ENCODE results near the gene LCA5L. TPM values are rescaled to one million over a fixed set of nuclear protein-coding genes. Genes with fewer than 3 reads are reported as not detected.

LCA5L gene
- total RNA-seq (0.84 TPM), polyA plus RNA-seq (ENCODE audit: insufficient read depth in 1 of 8, insufficient read length in 8 of 8, low replicate concordance in 1 of 8) (1 to 10 TPM in 4 of 8 donors, under 1 TPM in 4; 0.36 to 2.6 (median 0.98) TPM)
- long read RNA-seq, donor 1 = 0 reads
- long read RNA-seq, donor 2 = 0 reads
- long read RNA-seq, donor 3 = 0 reads
- long read RNA-seq, donor 4 = 0 reads
- long read RNA-seq, donor 5, partial matches to known transcripts = 665 of 678 reads
- long read RNA-seq, donor 5, other reads (novel, unspliced or antisense) = 13 of 678 reads
- long read RNA-seq, donor 6 = 0 reads
- long read RNA-seq, donor 7 = 0 reads
- long read RNA-seq, donor 8, partial matches to known transcripts = 311 of 324 reads
- long read RNA-seq, donor 8, other reads (novel, unspliced or antisense) = 13 of 324 reads
- long read RNA-seq, donor 9 = 0 reads
- long read RNA-seq, donor 10 = 0 reads
- long read RNA-seq, donor 11, partial matches to known transcripts = 302 of 346 reads
- long read RNA-seq, donor 11, other reads (novel, unspliced or antisense) = 44 of 346 reads

DNA sequence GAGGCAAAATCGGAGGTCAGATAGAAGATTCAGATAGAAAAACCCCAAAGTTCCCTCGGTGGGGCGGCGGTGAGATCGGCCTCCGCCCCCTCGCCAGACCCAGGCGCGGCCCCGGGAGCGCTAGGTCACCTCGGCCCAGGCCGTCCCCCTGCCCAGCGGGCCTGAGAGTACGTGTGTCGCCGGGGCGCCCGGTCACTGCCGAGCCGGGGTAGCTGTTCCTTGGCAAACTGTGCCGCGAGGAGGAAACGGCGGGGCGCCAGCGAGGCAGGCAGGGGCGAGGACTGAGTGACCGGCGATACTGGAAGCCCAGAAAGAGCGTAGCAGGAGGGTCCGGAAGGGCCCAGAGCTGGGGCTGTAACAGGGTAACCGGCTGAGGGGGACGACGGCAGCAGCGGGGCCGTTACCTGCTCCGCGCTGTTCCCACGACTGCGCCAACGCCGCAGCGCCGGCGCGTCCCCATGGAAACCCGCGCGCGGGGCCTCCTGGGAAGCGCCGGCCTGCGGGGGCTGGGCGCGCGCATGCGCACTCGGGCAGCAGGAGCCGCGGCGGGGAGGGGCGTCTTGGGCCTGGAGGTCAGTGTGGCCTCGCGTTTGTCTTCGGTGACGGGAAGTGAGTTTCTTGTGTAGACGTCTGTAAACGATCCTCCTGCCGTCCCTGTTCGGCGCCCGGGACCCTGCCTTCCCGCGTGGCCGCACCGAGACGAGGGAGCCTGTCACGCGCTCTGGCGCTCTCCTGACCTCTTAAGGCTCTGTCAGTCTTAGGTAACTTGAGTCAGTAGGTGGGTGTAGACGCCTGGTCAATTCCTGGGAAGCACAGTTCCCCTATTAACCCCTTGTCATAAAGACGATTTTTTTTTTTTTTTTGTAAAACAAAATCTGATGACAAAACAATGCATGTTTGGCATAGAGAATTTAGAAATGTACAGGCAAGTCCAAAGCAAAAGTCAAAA, at the start of gene LCA5L:
LCA5L (minus strand) TSS at position 458 of the 949 bp plus-strand sequence. CDS start 17,285 bp downstream, outside the sequence.
- Histone ChIP-seq H3K27ac (ENCODE audit: low read length) (peak within 1 kb of the TSS; percentile 89), H3K4me1 (ENCODE audit: control insufficient read depth, insufficient read depth, low read length) (peaks cover 14% of the 10 kb centered on the region), H3K36me3 (ENCODE audit: control insufficient read depth, insufficient read depth, low read length) (no peaks in the 10 kb centered on the region), H3K27me3 (ENCODE audit: control insufficient read depth, insufficient read depth, low read length) (no peaks in the 10 kb centered on the region), H3K9me3 (replicated peaks; ENCODE audit: control insufficient read depth, low read depth, low read length) (peaks cover 3% of the 10 kb centered on the region), H3K4me3 (ENCODE audit: low read length) (peak within 1 kb of the TSS; percentile 86)
- DNase-seq = peak; percentile 95
- WGBS (ENCODE audit: insufficient coverage) = under 1% methylated on average over 76 of the region's 83 CpGs

GRCh38 chr21:39489380-39489924, 43.9 kb upstream of the LCA5L start:
- H3K36me3 ChIP-seq (ENCODE audit: control insufficient read depth, insufficient read depth, low read length) = no peaks in the 10 kb centered on the region
- no peak for DNase-seq
- no peak overlapping the region for H3K4me3 ChIP-seq (ENCODE audit: low read length)
- no peaks in the 10 kb centered on the region for H3K9me3 ChIP-seq (replicated peaks; ENCODE audit: control insufficient read depth, low read depth, low read length)
- WGBS (ENCODE audit: insufficient coverage) = 64% methylated on average over 1 of the region's 1 CpG
- no peak overlapping the region for H3K27ac ChIP-seq (ENCODE audit: low read length)
- H3K4me1 ChIP-seq (ENCODE audit: control insufficient read depth, insufficient read depth, low read length) = no peaks in the 10 kb centered on the region
- no peaks in the 10 kb centered on the region for H3K27me3 ChIP-seq (ENCODE audit: control insufficient read depth, insufficient read depth, low read length)

DNA sequence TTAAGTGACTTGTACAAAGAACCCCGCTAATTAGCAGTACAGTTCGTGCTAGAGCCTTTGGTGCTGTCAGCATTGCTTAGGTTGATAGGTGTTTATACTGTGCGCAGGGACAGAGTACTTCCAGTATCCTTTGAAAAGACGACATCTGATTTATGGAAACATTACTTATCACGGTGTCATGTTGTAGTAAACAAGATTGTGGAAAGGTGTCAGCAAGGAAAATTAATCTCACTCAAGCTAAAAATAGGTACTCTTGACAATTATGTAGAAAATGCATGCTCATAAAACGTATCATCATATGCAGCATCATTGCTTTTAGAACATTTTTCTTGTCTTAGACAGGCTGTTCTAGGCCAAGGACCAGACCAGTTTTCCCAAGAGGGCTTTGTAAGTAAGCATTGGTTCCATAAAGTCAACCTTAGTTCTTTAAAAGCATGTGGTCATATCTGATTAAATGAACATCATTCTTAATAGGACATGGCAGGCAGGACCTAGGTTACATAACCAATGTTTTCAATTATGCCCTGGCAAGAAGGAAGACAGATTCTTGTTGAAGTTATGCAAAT, 39.2 kb upstream of the LCA5L start:
- H3K36me3 ChIP-seq (ENCODE audit: control insufficient read depth, insufficient read depth, low read length) = no peaks in the 10 kb centered on the region
- H3K9me3 ChIP-seq (replicated peaks; ENCODE audit: control insufficient read depth, low read depth, low read length) = no peaks in the 10 kb centered on the region
- peaks cover 2% of the 10 kb centered on the region for H3K27me3 ChIP-seq (ENCODE audit: control insufficient read depth, insufficient read depth, low read length)
- no peak overlapping the region for H3K27ac ChIP-seq (ENCODE audit: low read length)
- H3K4me3 ChIP-seq (ENCODE audit: low read length) = no peak overlapping the region
- peak; percentile 59 for DNase-seq
- WGBS (ENCODE audit: insufficient coverage) = 75% methylated on average over 2 of the region's 6 CpGs
- no peaks in the 10 kb centered on the region for H3K4me1 ChIP-seq (ENCODE audit: control insufficient read depth, insufficient read depth, low read length)

DNA sequence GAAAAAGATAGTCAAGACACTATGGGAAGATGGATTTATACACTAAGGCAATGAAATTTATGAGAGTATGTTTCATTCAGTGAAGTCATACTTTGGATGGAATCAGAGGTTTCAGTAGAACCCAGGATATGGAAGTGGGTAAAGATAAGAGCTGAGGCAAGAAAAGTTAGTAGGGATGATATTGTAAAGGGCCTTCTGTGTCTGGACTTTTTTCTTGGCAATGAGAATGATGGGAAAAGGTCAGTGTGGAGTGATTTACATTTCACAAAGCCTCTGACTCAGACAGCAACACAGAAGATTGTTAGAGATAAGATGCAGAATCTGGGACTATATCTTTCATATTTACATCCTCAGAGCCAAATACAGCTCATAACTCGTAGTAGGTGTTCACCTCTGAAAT, 38.3 kb upstream of the LCA5L start:
- Histone ChIP-seq H3K27me3 (ENCODE audit: control insufficient read depth, insufficient read depth, low read length) (peaks cover 2% of the 10 kb centered on the region), H3K27ac (ENCODE audit: low read length) (no peak overlapping the region), H3K36me3 (ENCODE audit: control insufficient read depth, insufficient read depth, low read length) (no peaks in the 10 kb centered on the region), H3K4me3 (ENCODE audit: low read length) (no peak overlapping the region), H3K4me1 (ENCODE audit: control insufficient read depth, insufficient read depth, low read length) (no peaks in the 10 kb centered on the region), H3K9me3 (replicated peaks; ENCODE audit: control insufficient read depth, low read depth, low read length) (no peaks in the 10 kb centered on the region)
- DNase-seq = peak; percentile 22
- WGBS (ENCODE audit: insufficient coverage) = no CpG with 5 or more reads among the region's 1 CpG

DNA sequence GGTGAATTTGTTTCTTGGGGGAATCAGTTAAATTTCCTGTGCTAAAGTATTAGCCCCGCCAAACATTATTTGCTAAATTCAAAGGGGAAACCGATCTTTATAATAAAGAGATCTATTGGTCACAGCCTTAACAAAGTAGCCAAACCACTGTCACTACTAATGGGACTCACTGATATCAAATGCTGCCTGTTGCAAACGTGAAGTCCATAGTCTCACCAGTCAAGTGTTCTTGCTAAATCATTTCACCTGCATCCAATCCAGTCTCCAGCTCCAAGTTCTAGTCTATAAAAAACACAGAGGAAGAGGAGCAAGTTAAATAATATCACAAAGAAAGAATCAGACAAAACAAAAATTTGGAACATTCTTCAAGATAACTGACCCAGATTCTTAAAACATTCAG, 36.3 kb upstream of the LCA5L start:
- WGBS (ENCODE audit: insufficient coverage) = 100% methylated on average over 1 of the region's 3 CpGs
- Histone ChIP-seq H3K9me3 (replicated peaks; ENCODE audit: control insufficient read depth, low read depth, low read length) (no peaks in the 10 kb centered on the region), H3K36me3 (ENCODE audit: control insufficient read depth, insufficient read depth, low read length) (no peaks in the 10 kb centered on the region), H3K4me1 (ENCODE audit: control insufficient read depth, insufficient read depth, low read length) (no peaks in the 10 kb centered on the region), H3K27me3 (ENCODE audit: control insufficient read depth, insufficient read depth, low read length) (peaks cover 2% of the 10 kb centered on the region), H3K27ac (ENCODE audit: low read length) (no peak overlapping the region), H3K4me3 (ENCODE audit: low read length) (no peak overlapping the region)
- DNase-seq = no peak

DNA sequence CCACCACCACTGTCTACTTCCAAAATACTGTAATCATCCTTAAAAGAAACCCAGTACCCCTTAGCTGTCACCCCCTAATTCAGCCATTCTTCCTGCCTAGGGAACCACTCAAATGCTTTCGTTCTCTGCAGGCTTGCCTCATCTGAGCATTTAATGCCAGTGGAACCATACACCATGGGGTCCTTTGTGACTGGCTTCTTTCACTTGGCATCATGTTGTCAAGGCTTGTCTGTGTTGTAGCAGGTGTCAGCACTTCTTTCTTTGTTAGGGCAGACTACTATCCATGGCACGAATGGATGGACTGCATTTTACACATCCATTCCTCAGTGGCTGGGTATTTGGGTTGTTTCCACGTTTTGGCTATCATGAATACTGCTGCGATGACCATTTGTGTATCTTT, 34.7 kb upstream of the LCA5L start:
- Histone ChIP-seq H3K4me3 (ENCODE audit: low read length) (no peak overlapping the region), H3K4me1 (ENCODE audit: control insufficient read depth, insufficient read depth, low read length) (no peaks in the 10 kb centered on the region), H3K27me3 (ENCODE audit: control insufficient read depth, insufficient read depth, low read length) (peaks cover 2% of the 10 kb centered on the region), H3K27ac (ENCODE audit: low read length) (no peak overlapping the region), H3K9me3 (replicated peaks; ENCODE audit: control insufficient read depth, low read depth, low read length) (no peaks in the 10 kb centered on the region), H3K36me3 (ENCODE audit: control insufficient read depth, insufficient read depth, low read length) (no peaks in the 10 kb centered on the region)
- no peak for DNase-seq
- 100% methylated on average over 1 of the region's 4 CpGs for WGBS (ENCODE audit: insufficient coverage)

DNA sequence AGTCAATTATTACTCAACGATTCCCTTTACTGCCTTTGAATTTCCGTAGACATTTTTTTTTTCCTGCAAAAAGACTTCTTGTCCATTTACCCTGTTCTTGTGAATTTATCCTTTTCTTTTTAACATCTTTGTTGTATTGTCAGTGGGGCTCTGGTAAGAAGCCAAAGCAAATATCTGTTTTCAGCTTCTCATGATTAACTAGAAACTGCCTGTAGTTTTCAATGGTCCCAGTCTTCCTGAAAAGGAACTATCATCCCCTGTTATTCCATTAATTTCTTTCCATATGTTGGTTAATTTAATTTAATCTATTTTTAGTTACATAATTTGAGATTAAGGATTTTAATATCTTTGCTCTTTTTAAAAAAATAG, 34.2 kb upstream of the LCA5L start:
- Histone ChIP-seq H3K4me3 (ENCODE audit: low read length) (no peak overlapping the region), H3K9me3 (replicated peaks; ENCODE audit: control insufficient read depth, low read depth, low read length) (no peaks in the 10 kb centered on the region), H3K4me1 (ENCODE audit: control insufficient read depth, insufficient read depth, low read length) (no peaks in the 10 kb centered on the region), H3K27me3 (ENCODE audit: control insufficient read depth, insufficient read depth, low read length) (peaks cover 2% of the 10 kb centered on the region), H3K27ac (ENCODE audit: low read length) (no peak overlapping the region), H3K36me3 (ENCODE audit: control insufficient read depth, insufficient read depth, low read length) (no peaks in the 10 kb centered on the region)
- no CpG with 5 or more reads among the region's 2 CpGs for WGBS (ENCODE audit: insufficient coverage)
- no peak for DNase-seq

GRCh38 chr21:39479164-39479813, 33.7 kb upstream of the LCA5L start:
- no peak for DNase-seq
- H3K4me3 ChIP-seq (ENCODE audit: low read length) = no peak overlapping the region
- peaks cover 2% of the 10 kb centered on the region for H3K27me3 ChIP-seq (ENCODE audit: control insufficient read depth, insufficient read depth, low read length)
- H3K4me1 ChIP-seq (ENCODE audit: control insufficient read depth, insufficient read depth, low read length) = no peaks in the 10 kb centered on the region
- H3K36me3 ChIP-seq (ENCODE audit: control insufficient read depth, insufficient read depth, low read length) = no peaks in the 10 kb centered on the region
- 95% methylated on average over 2 of the region's 4 CpGs for WGBS (ENCODE audit: insufficient coverage)
- H3K9me3 ChIP-seq (replicated peaks; ENCODE audit: control insufficient read depth, low read depth, low read length) = no peaks in the 10 kb centered on the region
- no peak overlapping the region for H3K27ac ChIP-seq (ENCODE audit: low read length)

DNA sequence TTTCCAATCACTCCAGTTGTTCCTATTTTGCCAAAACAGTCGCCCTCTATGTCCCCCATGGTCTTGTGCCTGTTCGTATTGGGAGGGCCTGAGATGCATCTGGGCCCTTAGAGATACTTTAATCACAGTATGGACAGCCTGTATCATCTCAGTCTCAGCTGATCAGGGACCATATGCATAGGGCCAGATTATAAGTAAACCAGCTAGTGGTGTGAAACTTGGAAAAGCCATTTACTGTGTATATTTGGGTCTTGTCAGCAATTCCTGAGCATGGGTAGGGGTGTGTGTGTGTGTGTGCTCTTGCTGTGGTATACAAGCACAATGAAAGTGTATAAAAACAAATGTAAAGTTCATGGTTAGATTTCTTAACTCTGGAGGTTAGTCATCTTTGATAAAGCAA, 29.0 kb upstream of the LCA5L start:
- Histone ChIP-seq H3K4me3 (ENCODE audit: low read length) (no peak overlapping the region), H3K4me1 (ENCODE audit: control insufficient read depth, insufficient read depth, low read length) (no peaks in the 10 kb centered on the region), H3K36me3 (ENCODE audit: control insufficient read depth, insufficient read depth, low read length) (no peaks in the 10 kb centered on the region), H3K27me3 (ENCODE audit: control insufficient read depth, insufficient read depth, low read length) (no peaks in the 10 kb centered on the region), H3K9me3 (replicated peaks; ENCODE audit: control insufficient read depth, low read depth, low read length) (no peaks in the 10 kb centered on the region), H3K27ac (ENCODE audit: low read length) (no peak overlapping the region)
- DNase-seq = no peak
- 60% methylated on average over 1 of the region's 2 CpGs for WGBS (ENCODE audit: insufficient coverage)
